NB4 (cell line): Measurements from ENCODE around the gene STX19.
A peak's percentile ranks its signal among the peaks of the same experiment; 100 is the strongest.
"Not testable (repeated sequence)": the region's sequence is repeated elsewhere in the genome, so short reads cannot be mapped to it uniquely, and the experiment has no call there.

Source experiments
- DNase-seq: peaks from one replicate; pipeline ENCODE4 v3.0.0; 2010; ENCODE audit warnings: low read depth
- H3K4me3 ChIP-seq: one replicate; pipeline ENCODE4 v1.5.1; 2011; ENCODE audit warnings: mild to moderate bottlenecking, low read depth, low read length, moderate library complexity
- MYC ChIP-seq: IDR thresholded peaks from 2 replicates; pipeline ENCODE4 v1.6.1; 2011; ENCODE audit warnings: low read depth, low read length
- POLR2A ChIP-seq: IDR thresholded peaks from 2 replicates; pipeline ENCODE4 v1.6.1; 2011; ENCODE audit warnings: mild to moderate bottlenecking; ENCODE audit not compliant: insufficient read length; ENCODE audit errors: extremely low read depth
- TF ChIP-seq, protein P1 (sequence below): IDR thresholded peaks from one replicate; pipeline ENCODE4 v1.5.1; 2012; ENCODE audit warnings: low read depth, low read length
- TF ChIP-seq, protein P2 (sequence below): IDR thresholded peaks from 2 replicates; pipeline ENCODE4 v1.6.1; 2011; ENCODE audit warnings: low read depth, low read length

STX19 gene

DNA sequence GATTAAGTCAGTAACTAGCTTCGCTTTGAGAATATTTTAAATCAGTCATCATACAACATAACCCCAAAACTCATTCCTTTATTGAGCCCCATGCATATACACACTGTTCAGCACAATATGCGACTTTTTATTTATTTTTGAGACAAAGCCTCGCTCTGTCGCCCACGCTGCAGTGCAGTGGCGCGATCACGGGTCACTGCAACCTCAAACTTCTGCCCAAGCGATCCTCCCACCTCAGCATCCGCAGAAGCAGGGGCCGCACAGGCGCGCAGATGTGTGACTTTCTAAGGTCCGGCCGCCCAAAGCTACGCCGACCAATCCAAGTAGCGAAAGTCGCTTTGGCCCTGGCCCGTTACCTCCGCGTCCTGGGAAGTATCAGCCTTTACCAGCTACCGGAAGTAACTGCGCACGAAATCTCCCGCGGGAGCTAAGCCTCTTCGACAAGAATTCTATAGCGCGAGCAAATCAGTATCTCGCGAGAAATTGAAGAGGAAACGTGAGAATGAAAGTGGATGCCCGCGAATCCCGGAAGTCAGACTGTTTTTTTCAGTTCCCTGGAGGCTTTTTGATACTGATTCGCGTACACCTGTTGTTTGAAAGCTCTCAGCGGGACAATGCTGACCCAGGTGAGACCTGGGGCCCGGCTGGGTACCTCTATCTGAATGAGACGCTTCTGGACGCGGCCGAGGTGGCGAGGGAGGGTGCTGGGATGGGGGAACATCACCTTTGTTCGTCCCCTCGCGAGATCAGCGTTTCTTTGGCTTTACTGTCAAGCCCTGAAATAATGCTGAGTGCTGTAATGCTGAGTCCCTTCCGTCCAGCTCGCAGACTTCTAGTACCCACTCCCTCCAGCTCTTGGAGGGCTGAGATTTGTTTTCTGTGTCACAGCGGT lies 34.4 kb upstream of the STX19 start, which contains the start of the genes DHFR2 and NSUN3:
Gene DHFR2 (minus strand): TSS at position 404 of the 892 bp plus-strand sequence. CDS start 1,405 bp downstream, outside the sequence.
Gene NSUN3 (plus strand): TSS at position 549 of the 892 bp plus-strand sequence. CDS start 66 bp downstream, at position 615.
- DNase-seq: peak; percentile 98
- peak within 1 kb of the TSS; percentile 86 for H3K4me3 ChIP-seq
- TF ChIP-seq MYC (no peak; the same call in 1 of the 2 replicates), POLR2A (peak; percentile 69)
- TF ChIP-seq, protein P1, sequence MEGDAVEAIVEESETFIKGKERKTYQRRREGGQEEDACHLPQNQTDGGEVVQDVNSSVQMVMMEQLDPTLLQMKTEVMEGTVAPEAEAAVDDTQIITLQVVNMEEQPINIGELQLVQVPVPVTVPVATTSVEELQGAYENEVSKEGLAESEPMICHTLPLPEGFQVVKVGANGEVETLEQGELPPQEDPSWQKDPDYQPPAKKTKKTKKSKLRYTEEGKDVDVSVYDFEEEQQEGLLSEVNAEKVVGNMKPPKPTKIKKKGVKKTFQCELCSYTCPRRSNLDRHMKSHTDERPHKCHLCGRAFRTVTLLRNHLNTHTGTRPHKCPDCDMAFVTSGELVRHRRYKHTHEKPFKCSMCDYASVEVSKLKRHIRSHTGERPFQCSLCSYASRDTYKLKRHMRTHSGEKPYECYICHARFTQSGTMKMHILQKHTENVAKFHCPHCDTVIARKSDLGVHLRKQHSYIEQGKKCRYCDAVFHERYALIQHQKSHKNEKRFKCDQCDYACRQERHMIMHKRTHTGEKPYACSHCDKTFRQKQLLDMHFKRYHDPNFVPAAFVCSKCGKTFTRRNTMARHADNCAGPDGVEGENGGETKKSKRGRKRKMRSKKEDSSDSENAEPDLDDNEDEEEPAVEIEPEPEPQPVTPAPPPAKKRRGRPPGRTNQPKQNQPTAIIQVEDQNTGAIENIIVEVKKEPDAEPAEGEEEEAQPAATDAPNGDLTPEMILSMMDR: no peak
- TF ChIP-seq, protein P2, sequence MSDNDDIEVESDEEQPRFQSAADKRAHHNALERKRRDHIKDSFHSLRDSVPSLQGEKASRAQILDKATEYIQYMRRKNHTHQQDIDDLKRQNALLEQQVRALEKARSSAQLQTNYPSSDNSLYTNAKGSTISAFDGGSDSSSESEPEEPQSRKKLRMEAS: peak; percentile 54

DNA sequence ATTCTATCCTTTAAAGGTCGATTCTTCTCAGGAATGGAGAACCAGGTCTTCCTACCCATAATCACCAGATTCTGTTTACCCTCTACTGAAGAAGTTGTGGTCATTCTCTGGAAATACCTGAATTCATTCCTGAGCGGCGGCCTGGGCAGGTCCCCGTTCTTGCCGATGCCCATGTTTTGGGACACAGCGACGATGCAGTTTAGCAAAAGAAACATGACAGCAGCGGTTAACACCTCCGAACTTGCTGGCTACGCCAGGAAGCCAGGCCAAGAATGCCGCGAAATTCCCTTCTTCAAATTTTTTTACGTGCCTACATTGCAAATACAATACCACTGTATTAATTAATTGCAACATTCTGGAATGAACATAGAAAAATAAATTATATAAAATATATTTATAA lies 32.9 kb upstream of the STX19 start:
- no peak for DNase-seq
- no peak overlapping the region for H3K4me3 ChIP-seq
- TF ChIP-seq POLR2A (no peak), MYC (no peak)
- TF ChIP-seq, protein P1: no peak
- TF ChIP-seq, protein P2: no peak

DNA sequence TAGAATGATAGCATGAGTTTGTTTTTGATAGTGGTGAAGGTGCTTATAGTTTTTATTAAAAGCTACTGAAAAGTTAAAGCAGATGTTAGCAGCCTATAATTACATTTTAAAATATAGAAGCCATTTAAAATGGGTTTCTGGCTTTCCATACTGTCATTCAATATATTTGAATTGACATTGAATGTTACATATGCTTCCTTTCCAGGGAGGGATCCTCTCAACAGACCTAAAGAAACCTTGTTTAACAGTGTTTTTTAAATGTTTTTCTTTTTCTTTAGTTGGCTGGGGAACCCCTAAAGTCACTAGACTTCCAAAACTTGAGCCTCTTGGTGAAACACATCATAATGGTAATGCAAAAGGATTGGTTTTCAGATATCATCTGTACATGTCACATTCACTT lies 22.1 kb upstream of the STX19 start:
- no peak for DNase-seq
- TF ChIP-seq, protein P2: no peak
- no peak for TF ChIP-seq MYC
- no peak for TF ChIP-seq POLR2A
- TF ChIP-seq, protein P1: no peak
- no peak overlapping the region for H3K4me3 ChIP-seq

DNA sequence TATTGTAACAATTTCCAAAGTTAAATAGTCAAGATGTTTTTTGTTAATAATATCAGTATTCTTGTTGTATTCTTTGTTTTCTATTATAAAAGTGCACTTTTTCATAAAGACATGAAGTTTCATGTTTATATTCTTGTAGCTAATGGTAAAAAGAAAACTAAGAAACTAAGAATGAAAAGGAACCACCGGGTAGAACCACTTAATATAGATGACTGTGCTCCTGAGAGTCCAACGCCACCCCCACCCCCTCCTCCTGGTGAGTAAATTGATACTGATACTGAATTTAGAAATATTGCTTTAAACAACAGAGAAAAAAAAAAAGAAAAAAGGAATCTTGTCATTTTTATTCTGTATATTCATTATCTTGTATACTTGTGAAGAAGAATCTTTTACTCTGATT lies 20.9 kb upstream of the STX19 start:
- no peak for TF ChIP-seq POLR2A
- TF ChIP-seq MYC: no peak
- TF ChIP-seq, protein P2: no peak
- TF ChIP-seq, protein P1: no peak
- no peak overlapping the region for H3K4me3 ChIP-seq
- no peak for DNase-seq

DNA sequence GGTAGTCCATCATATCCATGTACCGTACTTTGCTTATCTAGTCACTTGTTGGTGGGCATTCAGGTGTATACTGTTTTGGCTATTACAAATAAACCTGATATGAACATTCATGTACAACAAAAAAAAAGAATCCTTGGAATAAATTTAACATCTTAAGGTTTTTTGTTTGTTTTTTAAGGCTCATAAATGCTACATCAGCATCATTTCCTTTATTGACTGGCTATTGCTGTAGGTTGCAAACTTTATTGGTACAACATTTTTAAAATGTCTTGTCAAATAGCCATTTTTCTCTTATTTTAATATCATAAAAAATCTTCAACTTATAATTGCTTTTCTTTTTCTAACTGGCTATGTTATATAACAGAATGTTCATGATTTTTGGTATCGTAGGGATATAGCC lies 18.1 kb upstream of the STX19 start:
- no peak for DNase-seq
- no peak overlapping the region for H3K4me3 ChIP-seq
- TF ChIP-seq, protein P2: no peak
- TF ChIP-seq MYC (no peak), POLR2A (no peak)
- TF ChIP-seq, protein P1: no peak

DNA sequence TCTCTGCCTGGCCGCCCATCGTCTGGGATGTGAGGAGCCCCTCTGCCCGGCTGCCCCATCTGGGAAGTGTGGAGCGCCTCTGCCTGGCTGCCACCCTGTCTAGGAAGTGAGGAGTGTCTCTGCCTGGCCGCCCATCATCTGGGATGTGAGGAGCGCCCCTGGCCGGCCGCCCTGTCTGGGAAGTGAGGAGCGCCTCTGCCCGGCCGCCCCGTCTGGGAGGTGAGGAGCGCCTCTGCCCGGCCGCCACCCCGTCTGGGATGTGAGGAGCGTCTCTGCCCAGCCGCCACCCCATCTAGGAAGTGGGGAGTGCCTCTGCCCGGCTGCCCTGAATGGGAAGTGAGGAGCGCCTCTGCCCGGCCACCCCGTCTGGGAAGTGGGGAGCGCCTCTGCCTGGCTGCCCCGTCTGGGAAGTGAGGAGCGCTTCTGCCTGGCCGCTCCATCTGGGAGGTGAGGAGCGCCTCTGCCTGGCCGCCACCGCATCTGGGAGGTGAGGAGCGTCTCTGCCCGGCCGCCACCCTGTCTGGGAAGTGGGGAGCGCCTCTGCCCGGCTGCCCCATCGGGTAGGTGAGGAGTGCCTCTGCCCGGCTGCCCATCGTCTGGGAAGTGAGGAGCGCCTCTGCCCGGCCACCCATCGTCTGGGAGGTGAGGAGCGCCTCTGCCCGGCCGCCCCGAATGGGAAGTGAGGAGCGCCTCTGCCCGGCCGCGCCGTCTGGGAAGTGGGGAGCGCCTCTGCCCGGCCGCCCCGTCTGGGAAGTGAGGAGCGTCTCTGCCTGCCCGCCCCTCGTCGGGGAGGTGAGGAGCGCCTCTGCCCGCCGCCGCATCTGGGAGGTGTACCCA lies 15.9 kb upstream of the STX19 start:
- DNase-seq, H3K4me3 ChIP-seq: not testable (repeated sequence)
